OCI-M2 (cell line): ENCODE measurements around the gene PCDHB4.
"Not testable (repeated sequence)": the region's sequence is repeated elsewhere in the genome, so short reads cannot be mapped to it uniquely, and the experiment has no call there.

Experiments
- DNase-seq: peaks from one replicate; lab custom pipeline; 2025; ENCODE audit not compliant: unreplicated experiment; lab: John Stamatoyannopoulos, UW

The PCDHB4 gene

DNA sequence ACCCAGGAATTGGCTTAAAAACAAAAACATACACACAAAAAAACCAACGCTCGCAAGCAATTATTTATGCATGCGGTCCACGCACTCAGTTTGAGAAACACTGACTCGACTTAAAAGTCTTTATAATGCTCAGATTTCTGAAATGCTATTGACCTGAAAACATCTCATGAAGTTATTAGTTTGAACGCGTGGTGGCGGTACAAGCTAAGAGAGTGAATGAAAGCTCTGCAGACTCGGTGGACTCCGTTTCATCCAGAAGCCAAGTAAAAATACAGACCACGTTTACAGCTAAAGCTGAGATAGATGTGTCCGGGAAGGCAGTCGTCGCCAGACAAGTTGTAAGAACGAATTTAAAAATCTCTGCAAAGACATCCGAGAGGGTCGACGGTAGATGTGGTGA is 28.2 kb downstream of the PCDHB4 start, which contains the start of gene PCDHB6:
Gene PCDHB6, plus strand, starts transcription at position 246 of the 400 bp plus-strand sequence. CDS start 201 bp downstream, outside the sequence.
- DNase-seq, result no peak

DNA sequence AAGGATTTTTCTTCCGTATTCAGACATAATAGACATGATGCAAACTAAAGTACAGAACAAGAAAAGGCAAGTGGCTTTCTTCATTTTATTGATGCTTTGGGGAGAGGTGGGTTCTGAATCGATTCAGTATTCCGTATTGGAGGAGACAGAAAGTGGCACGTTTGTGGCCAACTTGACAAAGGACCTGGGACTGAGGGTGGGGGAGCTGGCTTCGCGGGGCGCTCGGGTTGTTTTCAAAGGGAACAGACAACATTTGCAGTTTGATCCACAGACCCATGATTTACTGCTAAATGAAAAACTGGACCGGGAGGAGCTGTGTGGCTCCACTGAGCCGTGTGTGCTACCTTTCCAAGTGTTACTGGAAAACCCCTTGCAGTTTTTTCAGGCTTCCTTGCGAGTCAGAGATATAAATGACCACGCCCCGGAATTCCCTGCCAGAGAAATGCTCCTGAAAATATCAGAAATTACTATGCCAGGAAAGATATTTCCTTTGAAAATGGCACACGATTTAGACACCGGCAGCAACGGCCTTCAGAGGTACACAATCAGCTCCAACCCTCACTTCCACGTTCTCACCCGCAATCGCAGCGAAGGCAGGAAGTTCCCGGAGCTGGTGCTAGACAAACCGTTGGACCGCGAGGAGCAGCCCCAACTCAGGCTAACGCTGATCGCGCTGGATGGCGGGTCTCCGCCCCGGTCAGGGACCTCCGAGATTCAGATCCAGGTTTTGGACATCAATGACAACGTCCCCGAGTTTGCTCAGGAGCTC is 28.8 kb downstream of the PCDHB4 start:
- DNase-seq, result no peak

DNA sequence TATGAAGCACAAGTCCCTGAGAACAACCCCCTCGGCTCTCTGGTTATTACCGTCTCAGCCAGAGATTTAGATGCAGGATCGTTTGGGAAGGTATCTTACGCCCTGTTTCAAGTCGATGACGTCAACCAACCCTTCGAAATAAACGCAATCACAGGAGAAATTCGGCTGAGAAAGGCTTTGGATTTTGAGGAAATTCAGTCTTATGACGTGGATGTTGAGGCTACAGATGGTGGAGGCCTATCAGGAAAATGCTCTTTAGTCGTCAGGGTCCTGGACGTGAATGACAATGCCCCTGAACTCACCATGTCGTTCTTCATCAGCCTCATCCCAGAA is 29.3 kb downstream of the PCDHB4 start:
- DNase-seq, result no peak

DNA sequence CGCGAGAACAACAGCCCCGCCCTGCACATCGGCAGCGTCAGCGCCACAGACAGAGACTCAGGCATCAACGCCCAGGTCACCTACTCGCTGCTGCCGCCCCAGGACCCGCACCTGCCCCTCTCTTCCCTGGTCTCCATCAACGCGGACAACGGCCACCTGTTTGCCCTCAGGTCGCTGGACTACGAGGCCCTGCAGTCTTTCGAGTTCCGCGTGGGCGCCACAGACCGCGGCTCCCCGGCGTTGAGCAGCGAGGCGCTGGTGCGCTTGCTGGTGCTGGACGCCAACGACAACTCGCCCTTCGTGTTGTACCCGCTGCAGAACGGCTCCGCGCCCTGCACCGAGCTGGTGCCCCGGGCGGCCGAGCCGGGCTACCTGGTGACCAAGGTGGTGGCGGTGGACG is 30.0 kb downstream of the PCDHB4 start:
- DNase-seq, result not testable (repeated sequence)

DNA sequence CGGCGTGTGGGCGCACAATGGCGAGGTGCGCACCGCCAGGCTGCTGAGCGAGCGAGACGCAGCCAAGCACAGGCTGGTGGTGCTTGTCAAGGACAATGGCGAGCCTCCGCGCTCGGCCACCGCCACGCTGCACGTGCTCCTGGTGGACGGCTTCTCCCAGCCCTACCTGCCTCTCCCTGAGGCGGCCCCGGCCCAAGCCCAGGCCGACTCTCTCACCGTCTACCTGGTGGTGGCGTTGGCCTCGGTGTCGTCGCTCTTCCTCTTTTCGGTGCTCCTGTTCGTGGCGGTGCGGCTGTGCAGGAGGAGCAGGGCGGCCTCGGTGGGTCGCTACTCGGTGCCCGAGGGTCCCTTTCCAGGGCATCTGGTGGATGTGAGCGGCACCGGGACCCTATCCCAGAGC is 30.5 kb downstream of the PCDHB4 start:
- not testable (repeated sequence) for DNase-seq

DNA sequence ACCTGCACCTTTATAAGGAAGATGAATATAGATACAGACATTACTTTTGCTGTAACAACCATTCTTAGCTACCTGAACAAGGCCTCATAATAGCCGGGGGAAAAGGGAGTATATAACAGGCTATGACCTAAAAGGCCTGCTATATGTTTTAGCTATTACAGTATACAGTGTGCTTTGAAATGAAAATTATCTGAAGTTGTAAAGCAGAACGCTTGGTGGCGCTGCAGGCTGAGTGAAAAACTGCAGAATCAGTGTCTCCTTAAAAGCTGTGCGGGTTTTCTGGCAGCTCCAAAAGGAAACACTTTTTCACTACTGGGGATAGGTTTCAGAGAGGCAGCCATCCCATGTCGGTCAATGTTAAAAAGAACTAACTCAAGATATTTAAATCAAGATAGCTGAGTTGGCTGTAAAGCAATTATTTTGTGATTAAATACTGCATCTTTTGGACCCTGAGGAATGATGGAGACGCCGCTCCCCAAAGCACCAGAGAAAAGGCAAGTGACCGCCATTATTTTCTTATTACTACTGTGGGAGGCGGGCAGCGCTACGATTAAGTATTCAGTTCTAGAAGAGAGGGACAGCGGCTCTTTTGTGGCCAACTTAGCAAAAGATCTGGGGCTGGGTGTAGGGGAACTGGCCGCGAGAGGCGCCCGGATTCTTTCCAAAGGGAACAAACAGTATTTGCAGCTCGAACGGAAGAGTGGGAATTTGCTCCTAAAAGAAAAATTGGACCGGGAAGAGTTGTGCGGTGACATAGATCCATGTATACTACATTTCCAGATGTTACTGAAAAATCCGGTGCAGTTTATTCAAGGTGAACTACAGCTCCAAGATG is 34.1 kb downstream of the PCDHB4 start:
- DNase-seq, result no peak

DNA sequence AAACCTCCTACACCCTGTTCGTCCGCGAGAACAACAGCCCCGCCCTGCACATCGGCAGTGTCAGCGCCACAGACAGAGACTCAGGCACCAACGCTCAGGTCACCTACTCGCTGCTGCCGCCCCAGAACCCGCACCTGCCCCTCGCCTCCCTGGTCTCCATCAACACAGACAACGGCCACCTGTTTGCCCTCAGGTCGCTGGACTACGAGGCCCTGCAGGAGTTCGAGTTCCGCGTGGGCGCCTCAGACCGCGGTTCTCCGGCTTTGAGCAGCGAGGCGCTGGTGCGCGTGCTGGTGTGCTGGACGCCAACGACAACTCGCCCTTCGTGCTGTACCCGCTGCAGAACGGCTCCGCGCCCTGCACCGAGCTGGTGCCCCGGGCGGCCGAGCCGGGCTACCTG is 35.7 kb downstream of the PCDHB4 start:
- not testable (repeated sequence) for DNase-seq

DNA sequence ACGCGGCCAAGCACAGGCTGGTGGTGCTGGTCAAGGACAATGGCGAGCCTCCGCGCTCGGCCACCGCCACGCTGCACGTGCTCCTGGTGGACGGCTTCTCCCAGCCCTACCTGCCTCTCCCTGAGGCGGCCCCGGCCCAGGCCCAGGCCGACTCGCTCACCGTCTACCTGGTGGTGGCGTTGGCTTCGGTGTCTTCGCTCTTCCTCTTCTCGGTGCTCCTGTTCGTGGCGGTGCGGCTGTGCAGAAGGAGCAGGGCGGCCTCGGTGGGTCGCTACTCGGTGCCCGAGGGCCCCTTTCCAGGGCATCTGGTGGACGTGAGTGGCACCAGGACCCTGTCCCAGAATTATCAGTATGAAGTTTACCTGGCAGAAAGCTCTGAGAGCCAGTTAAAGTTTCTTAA is 36.3 kb downstream of the PCDHB4 start:
- not testable (repeated sequence) for DNase-seq

DNA sequence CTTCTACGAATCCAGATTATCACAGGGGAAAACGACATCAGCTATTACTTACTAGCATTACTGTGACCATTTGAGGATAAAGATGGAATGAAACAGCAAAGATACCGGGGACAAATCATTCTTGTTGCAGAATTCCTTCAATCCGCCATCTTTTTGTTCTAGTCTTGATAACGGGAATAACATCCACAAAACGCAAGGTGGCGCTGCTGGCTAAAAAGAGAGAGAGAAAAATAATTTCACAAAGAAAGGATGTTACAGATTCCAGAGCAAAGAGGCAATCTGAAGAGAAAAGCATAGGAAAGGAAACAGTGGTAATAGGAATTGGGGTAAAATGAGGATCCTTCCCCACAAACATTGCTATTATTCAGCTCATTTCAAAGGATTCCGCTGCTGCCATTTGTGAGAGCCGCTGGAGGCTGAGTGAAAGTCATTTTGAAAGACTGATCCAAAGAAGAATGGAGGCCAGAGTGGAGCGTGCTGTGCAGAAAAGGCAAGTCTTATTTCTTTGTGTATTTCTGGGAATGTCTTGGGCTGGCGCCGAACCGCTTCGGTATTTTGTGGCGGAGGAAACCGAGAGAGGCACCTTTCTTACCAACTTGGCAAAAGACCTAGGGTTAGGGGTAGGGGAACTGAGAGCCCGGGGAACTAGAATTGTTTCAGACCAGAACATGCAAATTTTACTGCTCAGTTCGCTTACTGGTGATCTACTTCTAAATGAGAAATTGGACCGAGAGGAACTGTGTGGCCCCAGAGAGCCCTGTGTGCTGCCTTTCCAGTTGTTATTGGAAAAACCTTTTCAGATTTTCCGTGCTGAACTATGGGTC is 51.0 kb downstream of the PCDHB4 start, which contains the start of gene PCDHB7:
Gene PCDHB7, plus strand, starts transcription at position 264 of the 824 bp plus-strand sequence. Its CDS starts 192 bp downstream, at position 456.
- no peak for DNase-seq

DNA sequence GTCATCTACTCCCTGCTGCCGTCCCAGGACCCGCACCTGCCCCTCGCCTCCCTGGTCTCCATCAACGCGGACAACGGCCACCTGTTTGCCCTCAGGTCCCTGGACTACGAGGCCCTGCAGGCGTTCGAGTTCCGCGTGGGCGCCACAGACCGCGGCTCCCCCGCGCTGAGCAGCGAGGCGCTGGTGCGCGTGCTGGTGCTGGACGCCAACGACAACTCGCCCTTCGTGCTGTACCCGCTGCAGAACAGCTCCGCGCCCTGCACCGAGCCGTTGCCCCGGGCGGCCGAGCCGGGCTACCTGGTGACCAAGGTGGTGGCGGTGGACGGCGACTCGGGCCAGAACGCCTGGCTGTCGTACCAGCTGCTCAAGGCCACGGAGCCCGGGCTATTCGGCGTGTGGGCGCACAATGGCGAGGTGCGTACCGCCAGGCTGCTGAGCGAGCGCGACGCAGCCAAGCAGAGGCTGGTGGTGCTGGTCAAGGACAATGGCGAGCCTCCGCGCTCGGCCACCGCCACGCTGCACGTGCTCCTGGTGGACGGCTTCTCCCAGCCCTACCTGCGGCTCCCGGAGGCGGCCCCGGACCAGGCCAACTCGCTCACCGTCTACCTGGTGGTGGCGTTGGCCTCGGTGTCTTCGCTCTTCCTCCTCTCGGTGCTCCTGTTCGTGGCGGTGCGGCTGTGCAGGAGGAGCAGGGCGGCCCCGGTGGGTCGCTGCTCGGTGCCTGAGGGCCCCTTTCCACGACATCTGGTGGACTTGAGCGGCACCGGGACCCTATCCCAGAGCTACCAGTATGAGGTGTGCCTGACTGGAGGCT is 52.9 kb downstream of the PCDHB4 start:
- not testable (repeated sequence) for DNase-seq
